ENCODE data around the gene SDSL. TPM values are rescaled to one million over a fixed set of nuclear protein-coding genes. Genes with fewer than 3 reads are reported as not detected.

Gene SDSL, protein sequence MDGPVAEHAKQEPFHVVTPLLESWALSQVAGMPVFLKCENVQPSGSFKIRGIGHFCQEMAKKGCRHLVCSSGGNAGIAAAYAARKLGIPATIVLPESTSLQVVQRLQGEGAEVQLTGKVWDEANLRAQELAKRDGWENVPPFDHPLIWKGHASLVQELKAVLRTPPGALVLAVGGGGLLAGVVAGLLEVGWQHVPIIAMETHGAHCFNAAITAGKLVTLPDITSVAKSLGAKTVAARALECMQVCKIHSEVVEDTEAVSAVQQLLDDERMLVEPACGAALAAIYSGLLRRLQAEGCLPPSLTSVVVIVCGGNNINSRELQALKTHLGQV
- total RNA-seq (0.48 TPM), polyA plus RNA-seq (3.9 TPM)

- 12% methylated on average over 13 of the region's 13 CpGs for WGBS
- H3K36me3 ChIP-seq (ENCODE audit: insufficient read depth): no peaks in the 10 kb centered on the region
Observed at GRCh38 chr12:113422030-113422885, at the start of gene SDSL. SDSL (plus strand) TSS chr12:113422380; CDS start chr12:113427983, 5,603 bp downstream.

DNA sequence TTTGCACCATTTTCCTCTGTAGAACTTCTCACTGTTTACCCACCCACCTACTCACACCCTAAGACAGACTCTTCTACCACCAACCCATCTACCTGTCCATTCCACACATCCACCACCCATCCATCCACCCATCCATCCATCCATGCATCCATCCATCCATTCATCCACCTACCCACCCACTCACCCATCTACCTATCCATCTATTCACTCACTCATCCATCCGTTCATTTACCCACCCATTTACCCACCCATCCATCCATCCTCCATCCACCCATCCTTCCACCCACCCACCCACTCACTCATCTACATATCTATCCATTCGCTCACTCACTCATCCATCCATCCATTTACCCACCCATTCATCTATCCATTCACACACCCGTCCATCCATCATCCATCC, 48.7 kb upstream of the SDSL start:
- H3K4me3 ChIP-seq (ENCODE audit: low read depth, low read length): no peak overlapping the region
- DNase-seq (ENCODE audit: extremely low spot score): no peak
- H3K4me1 ChIP-seq (ENCODE audit: insufficient read depth): no peaks in the 10 kb centered on the region
- 98% methylated on average over 3 of the region's 3 CpGs for WGBS
- H3K36me3 ChIP-seq (ENCODE audit: insufficient read depth): peaks cover 3% of the 10 kb centered on the region
- no peak overlapping the region for H3K27ac ChIP-seq (ENCODE audit: low read depth)

More at GRCh38 chr12:113422030-113422885, at the start of gene SDSL:
- peak; percentile 26 for DNase-seq (ENCODE audit: extremely low spot score)
- Histone ChIP-seq H3K4me1 (ENCODE audit: insufficient read depth) (no peaks in the 10 kb centered on the region), H3K4me3 (ENCODE audit: low read depth, low read length) (peak within 1 kb of the TSS; percentile 27), H3K27ac (ENCODE audit: low read depth) (no peak within 1 kb of the TSS)

DNA sequence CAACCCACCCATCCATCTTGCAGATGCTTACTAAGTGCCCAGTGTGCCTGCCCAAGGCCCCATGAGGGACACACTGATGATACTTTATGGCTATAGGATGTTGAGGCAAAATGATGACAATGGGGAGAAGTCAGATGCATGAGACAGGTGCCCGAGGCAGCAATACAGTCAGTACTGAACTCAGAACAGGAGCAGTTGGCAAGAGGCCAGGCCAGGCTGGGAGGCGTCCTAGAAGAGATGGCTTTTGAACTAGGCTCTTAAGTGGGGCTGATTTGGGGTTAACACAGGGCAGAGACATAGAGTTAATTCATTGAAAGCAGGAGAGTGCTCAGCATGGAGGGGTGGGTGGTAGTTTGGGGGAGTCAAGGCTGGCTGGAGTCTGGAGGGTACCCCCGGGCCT, 48.2 kb upstream of the SDSL start:
- no peaks in the 10 kb centered on the region for H3K4me1 ChIP-seq (ENCODE audit: insufficient read depth)
- 80% methylated on average over 3 of the region's 3 CpGs for WGBS
- no peak overlapping the region for H3K4me3 ChIP-seq (ENCODE audit: low read depth, low read length)
- no peak overlapping the region for H3K27ac ChIP-seq (ENCODE audit: low read depth)
- peaks cover 3% of the 10 kb centered on the region for H3K36me3 ChIP-seq (ENCODE audit: insufficient read depth)
- no peak for DNase-seq (ENCODE audit: extremely low spot score)

DNA sequence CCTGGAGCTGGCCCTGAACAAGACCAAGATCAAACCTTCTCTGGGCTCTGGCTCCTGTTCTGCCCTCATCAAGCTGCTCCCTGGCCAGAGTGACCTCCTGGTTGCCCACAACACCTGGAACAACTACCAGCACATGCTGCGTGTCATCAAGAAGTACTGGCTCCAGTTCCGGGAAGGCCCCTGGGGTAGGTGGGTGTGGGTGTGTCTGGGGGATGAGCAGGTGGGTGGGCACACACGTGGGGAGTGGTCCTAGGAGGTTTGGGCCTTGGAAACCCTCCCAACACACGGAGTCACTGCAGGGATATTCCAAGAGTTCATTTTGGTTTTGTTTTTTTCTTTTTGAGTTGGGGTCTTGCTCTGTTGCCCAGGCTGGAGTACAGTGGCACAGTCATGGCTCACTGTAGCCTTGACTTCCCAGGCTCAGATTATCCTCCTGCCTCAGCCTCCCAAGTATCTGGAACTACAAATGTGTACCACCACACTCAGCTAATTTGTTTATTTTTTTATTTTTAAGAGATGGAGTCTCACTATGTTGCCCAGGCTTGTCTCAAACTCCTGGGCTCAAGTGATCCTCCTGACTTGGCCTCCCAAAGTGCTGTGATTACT, 47.3 kb upstream of the SDSL start:
- DNase-seq (ENCODE audit: extremely low spot score): no peak
- Histone ChIP-seq H3K36me3 (ENCODE audit: insufficient read depth) (peaks cover 3% of the 10 kb centered on the region), H3K4me3 (ENCODE audit: low read depth, low read length) (no peak overlapping the region), H3K4me1 (ENCODE audit: insufficient read depth) (no peaks in the 10 kb centered on the region), H3K27ac (ENCODE audit: low read depth) (no peak overlapping the region)
- WGBS: 92% methylated on average over 4 of the region's 4 CpGs

- H3K36me3 ChIP-seq (ENCODE audit: insufficient read depth): no peaks in the 10 kb centered on the region
- no peak overlapping the region for H3K4me3 ChIP-seq (ENCODE audit: low read depth, low read length)
- DNase-seq (ENCODE audit: extremely low spot score): no peak
- WGBS: 90% methylated on average over 3 of the region's 3 CpGs
- H3K4me1 ChIP-seq (ENCODE audit: insufficient read depth): no peaks in the 10 kb centered on the region
- no peak overlapping the region for H3K27ac ChIP-seq (ENCODE audit: low read depth)
Observed at GRCh38 chr12:113378291-113378690, 43.9 kb upstream of the SDSL start.

GRCh38 chr12:113381220-113381619, 41.0 kb upstream of the SDSL start:
- 72% methylated on average over 11 of the region's 11 CpGs for WGBS

DNA sequence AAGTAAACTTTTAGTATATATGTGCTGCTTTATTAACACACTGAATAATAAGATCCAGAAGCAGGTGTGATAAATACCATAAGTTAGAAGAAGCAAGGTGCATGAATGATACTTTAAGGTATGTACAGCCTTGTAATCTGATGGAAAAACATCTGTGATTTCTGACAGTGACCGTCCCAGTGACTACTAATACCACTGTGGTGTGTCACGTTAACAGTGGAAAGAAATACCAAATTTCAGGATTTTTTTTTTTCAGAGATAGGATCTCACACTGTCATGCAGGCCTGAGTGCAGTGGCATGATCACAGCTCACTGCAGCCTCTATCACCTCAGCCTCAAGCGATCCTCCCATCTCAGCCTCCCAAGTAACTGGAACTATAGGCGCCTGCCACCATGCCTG, 40.0 kb upstream of the SDSL start:
- 96% methylated on average over 4 of the region's 4 CpGs for whole genome bisulfite sequencing
- DNase-seq (ENCODE audit: extremely low spot score): no peak
- Histone ChIP-seq H3K27ac (ENCODE audit: low read depth) (no peak overlapping the region), H3K4me3 (ENCODE audit: low read depth, low read length) (no peak overlapping the region), H3K4me1 (ENCODE audit: insufficient read depth) (no peaks in the 10 kb centered on the region), H3K36me3 (ENCODE audit: insufficient read depth) (peaks cover 2% of the 10 kb centered on the region)

More at GRCh38 chr12:113381220-113381619, 41.0 kb upstream of the SDSL start:
- Histone ChIP-seq H3K4me1 (ENCODE audit: insufficient read depth) (no peaks in the 10 kb centered on the region), H3K4me3 (ENCODE audit: low read depth, low read length) (no peak overlapping the region), H3K27ac (ENCODE audit: low read depth) (no peak overlapping the region), H3K36me3 (ENCODE audit: insufficient read depth) (peaks cover 2% of the 10 kb centered on the region)
- DNase-seq (ENCODE audit: extremely low spot score): no peak

- no peak for DNase-seq (ENCODE audit: extremely low spot score)
- H3K36me3 ChIP-seq (ENCODE audit: insufficient read depth): peaks cover 10% of the 10 kb centered on the region
- H3K4me3 ChIP-seq (ENCODE audit: low read depth, low read length): no peak overlapping the region
- no peak overlapping the region for H3K27ac ChIP-seq (ENCODE audit: low read depth)
- 90% methylated on average over 14 of the region's 14 CpGs for WGBS
- H3K4me1 ChIP-seq (ENCODE audit: insufficient read depth): no peaks in the 10 kb centered on the region
Observed at GRCh38 chr12:113384778-113385177, 37.4 kb upstream of the SDSL start.

GRCh38 chr12:113385282-113385882, 36.8 kb upstream of the SDSL start:
- no peak for DNase-seq (ENCODE audit: extremely low spot score)
- Histone ChIP-seq H3K4me3 (ENCODE audit: low read depth, low read length) (no peak overlapping the region), H3K4me1 (ENCODE audit: insufficient read depth) (no peaks in the 10 kb centered on the region), H3K27ac (ENCODE audit: low read depth) (no peak overlapping the region), H3K36me3 (ENCODE audit: insufficient read depth) (peaks cover 10% of the 10 kb centered on the region)
- WGBS: 95% methylated on average over 6 of the region's 6 CpGs

- Histone ChIP-seq H3K36me3 (ENCODE audit: insufficient read depth) (peaks cover 10% of the 10 kb centered on the region), H3K27ac (ENCODE audit: low read depth) (no peak overlapping the region), H3K4me1 (ENCODE audit: insufficient read depth) (no peaks in the 10 kb centered on the region), H3K4me3 (ENCODE audit: low read depth, low read length) (no peak overlapping the region)
- 95% methylated on average over 12 of the region's 12 CpGs for WGBS
- DNase-seq (ENCODE audit: extremely low spot score): no peak
Observed at GRCh38 chr12:113386866-113387566, 35.2 kb upstream of the SDSL start.

- Histone ChIP-seq H3K27ac (ENCODE audit: low read depth) (no peak overlapping the region), H3K4me3 (ENCODE audit: low read depth, low read length) (no peak overlapping the region), H3K4me1 (ENCODE audit: insufficient read depth) (no peaks in the 10 kb centered on the region), H3K36me3 (ENCODE audit: insufficient read depth) (peaks cover 10% of the 10 kb centered on the region)
- WGBS: 94% methylated on average over 11 of the region's 11 CpGs
- no peak for DNase-seq (ENCODE audit: extremely low spot score)
Observed at GRCh38 chr12:113387631-113388030, 34.5 kb upstream of the SDSL start.

DNA sequence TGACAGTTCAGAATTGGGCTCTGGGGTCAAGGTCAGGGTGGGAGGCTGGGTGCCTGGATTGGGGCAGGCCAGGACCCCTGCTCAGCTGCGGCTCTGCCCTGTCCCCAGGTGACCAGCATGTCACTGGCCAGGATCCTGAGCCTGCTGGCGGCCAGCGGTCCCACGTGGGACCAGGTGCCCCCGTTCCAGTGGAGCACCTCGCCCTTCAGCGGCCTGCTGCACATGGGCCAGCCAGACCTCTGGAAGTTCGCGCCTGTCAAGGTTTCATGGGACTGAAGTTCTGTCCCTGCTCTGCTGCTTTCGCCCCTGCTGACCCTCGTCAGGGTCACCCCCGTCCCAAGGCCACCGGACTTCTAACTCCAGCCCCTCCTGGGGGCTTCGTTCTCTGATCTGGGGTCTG, 33.8 kb upstream of the SDSL start:
- Histone ChIP-seq H3K4me3 (ENCODE audit: low read depth, low read length) (no peak overlapping the region), H3K36me3 (ENCODE audit: insufficient read depth) (peaks cover 10% of the 10 kb centered on the region), H3K4me1 (ENCODE audit: insufficient read depth) (no peaks in the 10 kb centered on the region), H3K27ac (ENCODE audit: low read depth) (no peak overlapping the region)
- no peak for DNase-seq (ENCODE audit: extremely low spot score)
- 94% methylated on average over 14 of the region's 14 CpGs for WGBS
